Calu3 (cell line): ENCODE data around the gene ATAD3B. TPM values are rescaled to one million over a fixed set of nuclear protein-coding genes. Genes with fewer than 3 reads are reported as not detected.
"Not testable (repeated sequence)": the region's sequence is repeated elsewhere in the genome, so short reads cannot be mapped to it uniquely, and the experiment has no call there.

Source experiments
- BruUV-seq: library from RNA; stranded (reverse); fragments of 400-500 nt; replicated peaks from 2 replicates; lab custom pipeline; 2021; lab: Mats Ljungman, UMichigan
- CTCF ChIA-PET: fragments of 300-600 bp; sonication (Branson Sonifier 250); formaldehyde crosslinking; loops from one replicate; lab custom pipeline; 2022; ENCODE audit warnings: antibody characterized with exemption; lab: Charles Lee
- DNase-seq: peaks from one replicate; pipeline ENCODE4 v3.0.0; 2022
- H3K27ac Mint-ChIP-seq: one replicate; pipeline ENCODE4 v1.8.0; 2022; ENCODE audit warnings: mixed read lengths; ENCODE audit not compliant: unreplicated experiment
- H3K27me3 Mint-ChIP-seq: one replicate; pipeline ENCODE4 v1.8.0; 2022; ENCODE audit warnings: mixed read lengths; ENCODE audit not compliant: unreplicated experiment
- H3K36me3 Mint-ChIP-seq: one replicate; pipeline ENCODE4 v1.8.0; 2022; ENCODE audit warnings: mild to moderate bottlenecking, moderate library complexity, mixed read lengths; ENCODE audit not compliant: insufficient read depth, unreplicated experiment
- H3K4me1 Mint-ChIP-seq: one replicate; pipeline ENCODE4 v1.8.0; 2022; ENCODE audit warnings: mild to moderate bottlenecking, low read depth, mixed read lengths; ENCODE audit not compliant: unreplicated experiment
- H3K4me3 Mint-ChIP-seq: one replicate; pipeline ENCODE4 v1.8.0; 2022; ENCODE audit warnings: mild to moderate bottlenecking, low read depth, moderate library complexity, mixed read lengths; ENCODE audit not compliant: unreplicated experiment
- H3K9me3 Mint-ChIP-seq: one replicate; pipeline ENCODE4 v1.8.0; 2022; ENCODE audit warnings: low read depth, mixed read lengths; ENCODE audit not compliant: unreplicated experiment
- intact Hi-C: fragments of 100-400 bp; cut with micrococcal nuclease; formaldehyde crosslinking; loops from one replicate; pipeline ENCODE4 v1.10.0; 2022; ENCODE audit not compliant: unreplicated experiment
- total RNA-seq: library from RNA; stranded (reverse); gene quantifications from 2 replicates; pipeline ENCODE4 v1.2.3, GENCODE V29; 2022
- TF ChIP-seq, protein P1 (sequence below): fragments of 200-600 bp; IDR thresholded peaks from one replicate; pipeline ENCODE4 v1.8.0; 2022; ENCODE audit warnings: antibody characterized with exemption; ENCODE audit not compliant: unreplicated experiment

The ATAD3B gene
- total RNA-seq, 1 experiment from 2014 or later = 46.3 TPM

DNA sequence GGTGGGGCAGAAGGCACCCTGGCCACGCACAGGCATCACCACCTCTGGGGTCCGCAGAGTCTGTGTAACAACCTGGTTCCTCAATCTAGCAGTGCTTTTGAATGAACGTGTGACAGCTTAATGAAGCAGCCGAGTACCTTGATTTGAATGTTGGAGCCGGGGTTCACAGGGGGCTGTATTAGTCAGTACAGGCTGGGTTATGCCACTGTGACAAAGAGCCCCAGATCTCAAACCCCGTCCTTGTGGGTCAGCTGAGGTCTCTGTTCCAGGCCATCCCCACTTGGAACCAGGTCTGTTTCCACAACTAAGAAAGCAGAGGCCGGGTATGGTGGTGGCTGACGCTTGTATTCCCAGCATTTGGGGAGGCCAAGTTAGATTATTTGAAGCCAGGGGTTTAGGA is 58.4 kb downstream of the ATAD3B start:
- no peak for DNase-seq
- Mint-ChIP-seq H3K4me3 (no peak overlapping the region), H3K27me3 (no peaks in the 10 kb centered on the region), H3K4me1 (no peaks in the 10 kb centered on the region), H3K36me3 (peaks cover 33% of the 10 kb centered on the region), H3K9me3 (peaks cover 3% of the 10 kb centered on the region), H3K27ac (no peak overlapping the region)
- TF ChIP-seq, protein P1, sequence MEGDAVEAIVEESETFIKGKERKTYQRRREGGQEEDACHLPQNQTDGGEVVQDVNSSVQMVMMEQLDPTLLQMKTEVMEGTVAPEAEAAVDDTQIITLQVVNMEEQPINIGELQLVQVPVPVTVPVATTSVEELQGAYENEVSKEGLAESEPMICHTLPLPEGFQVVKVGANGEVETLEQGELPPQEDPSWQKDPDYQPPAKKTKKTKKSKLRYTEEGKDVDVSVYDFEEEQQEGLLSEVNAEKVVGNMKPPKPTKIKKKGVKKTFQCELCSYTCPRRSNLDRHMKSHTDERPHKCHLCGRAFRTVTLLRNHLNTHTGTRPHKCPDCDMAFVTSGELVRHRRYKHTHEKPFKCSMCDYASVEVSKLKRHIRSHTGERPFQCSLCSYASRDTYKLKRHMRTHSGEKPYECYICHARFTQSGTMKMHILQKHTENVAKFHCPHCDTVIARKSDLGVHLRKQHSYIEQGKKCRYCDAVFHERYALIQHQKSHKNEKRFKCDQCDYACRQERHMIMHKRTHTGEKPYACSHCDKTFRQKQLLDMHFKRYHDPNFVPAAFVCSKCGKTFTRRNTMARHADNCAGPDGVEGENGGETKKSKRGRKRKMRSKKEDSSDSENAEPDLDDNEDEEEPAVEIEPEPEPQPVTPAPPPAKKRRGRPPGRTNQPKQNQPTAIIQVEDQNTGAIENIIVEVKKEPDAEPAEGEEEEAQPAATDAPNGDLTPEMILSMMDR = no peak
- no TSS peak for BruUV-seq
- CTCF ChIA-PET = no interaction called here
- intact Hi-C loops = no loop called here

DNA sequence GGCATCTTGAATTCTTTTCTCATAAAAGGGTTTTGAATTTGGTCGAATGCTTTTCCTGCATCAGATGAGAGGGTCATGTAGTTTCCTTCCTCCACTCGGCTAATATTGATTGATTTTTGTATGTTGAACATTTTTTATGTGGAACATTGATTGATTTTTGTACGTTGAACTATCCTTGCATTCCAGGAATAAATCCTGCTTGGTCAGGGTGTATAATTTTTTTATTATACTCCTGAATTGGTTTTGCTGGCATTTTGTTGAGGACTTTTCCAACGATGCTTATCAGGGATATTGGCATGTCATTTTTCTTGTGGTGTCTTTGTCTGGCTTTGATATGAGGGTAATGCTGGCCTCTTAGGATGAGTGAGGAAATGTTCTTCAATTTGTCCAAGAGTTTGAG is 60.4 kb downstream of the ATAD3B start:
- TF ChIP-seq, protein P1 = no peak
- H3K4me1 Mint-ChIP-seq = no peaks in the 10 kb centered on the region
- no peak overlapping the region for H3K4me3 Mint-ChIP-seq
- H3K27me3 Mint-ChIP-seq = no peaks in the 10 kb centered on the region
- peaks cover 21% of the 10 kb centered on the region for H3K36me3 Mint-ChIP-seq
- no peak for DNase-seq
- peaks cover 3% of the 10 kb centered on the region for H3K9me3 Mint-ChIP-seq
- no TSS peak for BruUV-seq
- no peak overlapping the region for H3K27ac Mint-ChIP-seq
- intact Hi-C loops = no loop called here
- CTCF ChIA-PET = no interaction called here

DNA sequence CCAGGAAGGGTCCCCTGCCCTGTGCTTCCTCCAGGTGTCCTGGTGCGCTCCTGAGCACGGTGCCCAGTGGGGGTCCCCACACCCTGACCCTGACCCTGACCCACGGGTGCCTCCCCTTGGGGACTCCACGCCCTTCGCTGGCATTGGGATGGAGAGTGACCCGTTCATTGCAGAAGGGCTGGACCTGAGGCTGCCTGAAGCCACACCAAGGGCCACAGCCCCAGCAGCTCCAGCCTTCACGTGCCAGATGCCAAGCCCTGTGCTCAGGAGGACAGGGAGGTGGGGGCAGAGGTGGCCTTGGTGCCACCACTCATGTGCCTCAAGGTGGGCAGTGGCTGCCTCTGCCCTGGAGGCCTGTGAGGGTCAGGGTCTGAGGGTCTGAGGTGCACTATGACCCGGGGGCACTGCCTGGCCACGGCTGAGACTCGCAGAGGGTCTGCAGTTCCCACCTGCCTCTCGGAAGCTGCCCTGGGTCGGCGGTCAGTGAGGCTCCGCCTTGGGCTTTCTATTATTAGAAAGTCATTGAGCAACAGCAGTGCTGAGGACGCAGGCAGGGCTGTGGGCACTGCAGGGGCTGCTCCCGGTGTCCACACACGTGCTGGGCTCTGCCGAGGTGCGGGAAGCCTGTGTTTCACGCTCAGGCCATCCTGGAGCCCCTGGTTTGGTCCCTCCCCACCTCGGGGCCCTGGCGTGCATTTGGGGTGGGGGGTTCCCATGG is 61.8 kb downstream of the ATAD3B start:
- H3K9me3 Mint-ChIP-seq, H3K4me3 Mint-ChIP-seq, H3K27me3 Mint-ChIP-seq, intact Hi-C loops, BruUV-seq, CTCF ChIA-PET, DNase-seq, H3K27ac Mint-ChIP-seq, H3K4me1 Mint-ChIP-seq: not testable (repeated sequence)
- H3K36me3 Mint-ChIP-seq = peaks cover 27% of the 10 kb centered on the region

DNA sequence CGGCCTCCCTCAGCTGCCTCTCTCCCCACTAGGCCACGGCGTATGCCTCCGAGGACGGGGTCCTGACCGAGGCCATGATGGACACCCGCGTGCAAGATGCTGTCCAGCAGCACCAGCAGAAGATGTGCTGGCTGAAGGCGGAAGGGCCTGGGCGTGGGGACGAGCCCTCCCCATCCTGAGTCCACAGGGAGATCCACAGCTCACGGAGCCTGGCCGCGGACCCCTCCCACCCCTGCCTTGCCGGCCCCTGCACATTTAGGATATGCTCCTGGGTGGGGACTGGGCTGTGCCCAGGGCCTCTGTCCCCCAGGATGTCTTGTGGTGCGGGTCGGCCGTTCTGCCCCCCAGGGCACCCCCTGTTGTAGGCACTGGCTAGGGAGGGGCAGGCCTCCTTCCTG is 62.3 kb downstream of the ATAD3B start:
- peaks cover 33% of the 10 kb centered on the region for H3K36me3 Mint-ChIP-seq
- intact Hi-C loops, H3K9me3 Mint-ChIP-seq, H3K27ac Mint-ChIP-seq, H3K27me3 Mint-ChIP-seq, H3K4me1 Mint-ChIP-seq, CTCF ChIA-PET, H3K4me3 Mint-ChIP-seq, BruUV-seq, DNase-seq: not testable (repeated sequence)

DNA sequence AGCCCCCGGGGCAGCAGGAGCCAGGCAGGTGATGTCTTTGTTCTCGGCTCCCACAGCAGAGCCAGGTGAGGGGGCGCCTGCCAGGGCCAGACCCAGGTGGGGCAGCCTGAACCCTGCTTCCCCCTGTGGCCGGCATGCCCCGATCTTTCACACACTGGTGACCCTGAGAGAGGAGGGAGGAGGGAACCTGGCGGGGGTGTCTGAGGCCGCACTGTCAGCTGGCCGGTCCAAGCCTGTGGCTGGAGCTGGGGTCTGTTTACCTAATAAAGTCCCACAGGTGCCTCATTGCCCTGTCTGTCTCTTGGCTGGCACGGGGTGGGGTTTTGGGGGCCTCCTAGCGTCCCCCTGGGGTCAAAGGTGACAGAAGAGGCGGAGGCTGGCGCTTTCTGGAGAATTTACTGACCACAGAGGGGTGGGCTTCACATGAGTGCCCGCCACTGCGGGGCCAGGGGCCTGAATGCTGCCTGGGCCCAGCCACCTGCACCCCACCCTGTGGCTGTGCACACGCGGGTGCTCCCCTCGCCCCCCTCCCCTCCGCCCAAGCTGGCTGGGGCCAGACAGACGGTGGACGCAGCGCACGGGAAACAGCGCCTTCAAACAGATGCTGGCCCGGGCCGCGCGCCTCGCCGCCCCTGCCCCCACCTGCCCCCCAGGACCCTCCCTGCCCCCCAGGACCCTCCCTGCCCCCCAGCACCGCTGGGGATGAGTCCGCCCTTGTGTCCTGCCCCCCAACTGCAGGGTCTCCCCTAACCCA is 63.0 kb downstream of the ATAD3B start:
- intact Hi-C loops = no loop called here
- H3K27me3 Mint-ChIP-seq = no peaks in the 10 kb centered on the region
- TF ChIP-seq, protein P1 = no peak
- BruUV-seq = no TSS peak
- H3K27ac Mint-ChIP-seq = no peak overlapping the region
- no peak overlapping the region for H3K4me3 Mint-ChIP-seq
- H3K36me3 Mint-ChIP-seq = peaks cover 34% of the 10 kb centered on the region
- H3K9me3 Mint-ChIP-seq = peaks cover 3% of the 10 kb centered on the region
- CTCF ChIA-PET = no interaction called here
- H3K4me1 Mint-ChIP-seq = no peaks in the 10 kb centered on the region
- DNase-seq = no peak
